Measurements from ENCODE around the gene SYT6.

DNA sequence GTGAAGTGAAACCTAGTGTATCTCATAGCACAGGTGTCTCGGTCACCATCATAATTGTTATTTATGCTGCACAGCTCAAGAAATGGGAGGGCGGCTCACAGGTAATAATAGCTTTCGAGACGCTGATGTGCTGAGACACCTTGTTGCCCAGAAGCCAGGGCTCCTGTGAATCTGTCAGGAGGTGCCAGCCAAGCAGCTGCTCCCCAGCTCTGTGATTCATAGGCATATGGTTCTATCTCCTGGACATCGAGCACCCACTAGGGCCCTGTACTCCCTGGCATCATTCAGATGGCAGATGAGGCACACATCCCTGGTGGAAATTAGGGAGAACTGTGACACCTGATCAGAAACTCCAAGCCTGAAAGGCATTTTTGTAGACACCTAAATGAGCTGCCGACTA, 53.5 kb downstream of the SYT6 start:
- TF ChIP-seq, protein P1, sequence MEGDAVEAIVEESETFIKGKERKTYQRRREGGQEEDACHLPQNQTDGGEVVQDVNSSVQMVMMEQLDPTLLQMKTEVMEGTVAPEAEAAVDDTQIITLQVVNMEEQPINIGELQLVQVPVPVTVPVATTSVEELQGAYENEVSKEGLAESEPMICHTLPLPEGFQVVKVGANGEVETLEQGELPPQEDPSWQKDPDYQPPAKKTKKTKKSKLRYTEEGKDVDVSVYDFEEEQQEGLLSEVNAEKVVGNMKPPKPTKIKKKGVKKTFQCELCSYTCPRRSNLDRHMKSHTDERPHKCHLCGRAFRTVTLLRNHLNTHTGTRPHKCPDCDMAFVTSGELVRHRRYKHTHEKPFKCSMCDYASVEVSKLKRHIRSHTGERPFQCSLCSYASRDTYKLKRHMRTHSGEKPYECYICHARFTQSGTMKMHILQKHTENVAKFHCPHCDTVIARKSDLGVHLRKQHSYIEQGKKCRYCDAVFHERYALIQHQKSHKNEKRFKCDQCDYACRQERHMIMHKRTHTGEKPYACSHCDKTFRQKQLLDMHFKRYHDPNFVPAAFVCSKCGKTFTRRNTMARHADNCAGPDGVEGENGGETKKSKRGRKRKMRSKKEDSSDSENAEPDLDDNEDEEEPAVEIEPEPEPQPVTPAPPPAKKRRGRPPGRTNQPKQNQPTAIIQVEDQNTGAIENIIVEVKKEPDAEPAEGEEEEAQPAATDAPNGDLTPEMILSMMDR (conservative IDR thresholded peaks at IDR 0.05): no peak
- TF ChIP-seq EZH2 (IDR thresholded peaks at IDR 0.05; ENCODE audit: low read depth): no peak
